A549 (cell line): ENCODE measurements around the gene PHF2. TPM values are rescaled to one million over a fixed set of nuclear protein-coding genes. Genes with fewer than 3 reads are reported as not detected.

ENCODE experiments used
- ATAC-seq, 2 experiments: fragments of 200-7000 bp in 1 of 2; fragments of >200 bp in 1 of 2; cut with Nextera tagmentation in 1 of 2; cut with Tn5 transposase in 1 of 2; 3 replicates each; pipeline versions ENCODE4 v1.8.0 to v1.9.1; 2018 to 2020; ENCODE audit warnings: mild to moderate bottlenecking in 1 of 2, moderate library complexity in 1 of 2
- CTCF ChIA-PET: fragments of 300-600 bp; sonication (Branson Sonifier 250); formaldehyde crosslinking; extraction: SDS; loops from one replicate; lab custom pipeline; 2021; ENCODE audit warnings: antibody characterized with exemption, inconsistent platforms; lab: Yijun Ruan, JAX
- POLR2A ChIA-PET: fragments of 350-600 bp; formaldehyde crosslinking; extraction: SDS; loops from one replicate; lab custom pipeline; 2021; ENCODE audit warnings: antibody characterized with exemption, inconsistent platforms; lab: Yijun Ruan, JAX
- DNase-seq, 2 experiments: peaks; one replicate each; pipeline versions ENCODE4 v3.0.0 to v3.0.0-alpha.2; 2011 to 2016; ENCODE audit warnings: low read depth in 1 of 2, low spot score in 1 of 2
- FAIRE-seq: peaks from 2 replicates; lab custom pipeline; 2011; peaks lifted over from hg19 to GRCh38; lab: Jason Lieb, UNC
- H3K27ac ChIP-seq, 2 experiments: fragments of >200 bp; sonication (Bioruptor Twin); formaldehyde crosslinking; 3 replicates each; pipeline ENCODE4 v1.5.1; 2016 to 2017
- H3K4me1 ChIP-seq: fragments of >200 bp; sonication (Bioruptor Twin); formaldehyde crosslinking; 3 replicates; pipeline ENCODE4 v1.6.1; 2016
- H3K4me2 ChIP-seq: fragments of >200 bp; sonication (Bioruptor Twin); formaldehyde crosslinking; 3 replicates; pipeline ENCODE4 v1.6.1; 2016
- H3K4me3 ChIP-seq: fragments of >200 bp; sonication (Bioruptor Twin); formaldehyde crosslinking; 3 replicates; pipeline ENCODE4 v1.5.1; 2016
- H3K9me3 ChIP-seq: fragments of >200 bp; sonication (Bioruptor Twin); formaldehyde crosslinking; 3 replicates; pipeline ENCODE4 v1.6.1; 2016
- CBX2 ChIP-seq: fragments of 200-600 bp; sonication (generic); IDR thresholded peaks from 2 replicates; pipeline ENCODE4 v1.6.1; 2016; ENCODE audit warnings: low read depth, mild to moderate bottlenecking, borderline replicate concordance
- CBX8 ChIP-seq: fragments of 200-600 bp; sonication (generic); IDR thresholded peaks from 2 replicates; pipeline ENCODE4 v1.6.1; 2016
- EHF ChIP-seq: fragments of 250-450 bp; sonication (Bioruptor Pico); IDR thresholded peaks from 2 replicates; pipeline ENCODE4 v1.5.0; 2020; ENCODE audit warnings: mild to moderate bottlenecking
- HEYL ChIP-seq: fragments of 250-450 bp; sonication (Bioruptor Pico); IDR thresholded peaks from 2 replicates; pipeline ENCODE4 v1.8.0; 2021; ENCODE audit warnings: mild to moderate bottlenecking, moderate library complexity
- HOXA7 ChIP-seq: fragments of 250-450 bp; sonication (Bioruptor Pico); IDR thresholded peaks from 2 replicates; pipeline ENCODE4 v1.5.0; 2020; ENCODE audit warnings: mild to moderate bottlenecking, moderate library complexity
- HOXB5 ChIP-seq: fragments of 250-450 bp; sonication (Bioruptor Pico); IDR thresholded peaks from 2 replicates; pipeline ENCODE4 v1.5.0; 2020; ENCODE audit warnings: mild to moderate bottlenecking, moderate library complexity
- MAFK ChIP-seq: fragments of 450-650 bp; IDR thresholded peaks from 2 replicates; pipeline ENCODE4 v1.6.1; 2014; ENCODE audit not compliant: partially characterized antibody
- MAZ ChIP-seq: fragments of 150-350 bp; IDR thresholded peaks from 2 replicates; pipeline ENCODE4 v1.6.1; 2014; ENCODE audit warnings: antibody characterized with exemption, low read depth, low read length, borderline replicate concordance
- NR3C1 ChIP-seq: fragments of >200 bp; sonication (Bioruptor Twin); formaldehyde crosslinking; IDR thresholded peaks from 3 replicates; pipeline ENCODE4 v1.6.1; 2017
- PHF8 ChIP-seq: fragments of 200-600 bp; sonication (generic); IDR thresholded peaks from 2 replicates; pipeline ENCODE4 v1.6.1; 2016; ENCODE audit warnings: low read depth, mild to moderate bottlenecking, antibody characterized with exemption, moderate library complexity, borderline replicate concordance
- POLR2A ChIP-seq: IDR thresholded peaks from 2 replicates; pipeline ENCODE4 v1.6.1; 2012; ENCODE audit warnings: mild to moderate bottlenecking, low read length
- WGBS: methylation state at CpG from one replicate; pipeline ENCODE4 v1.1.6; 2017; ENCODE audit errors: missing lambda C conversion rate; 5-methylcytosine and 5-hydroxymethylcytosine counted together
- polyA plus RNA-seq, 4 experiments: library from polyadenylated mRNA; depleted of rRNA in 3 of 4; stranded (reverse); fragments of >200 nt; fragmentation: RNase III in 1 of 4; extraction: RNeasy Plus Mini Kit Qiagen cat#74134 plus additional on column Dnase treatment in 1 of 4; gene quantifications; 2 replicates in 3 of 4; 3 replicates in 1 of 4; pipeline ENCODE4 v1.2.3, GENCODE V29; 2011 to 2017
- TF ChIP-seq, protein P1 (sequence below): fragments of 200-600 bp; sonication (generic); IDR thresholded peaks from 2 replicates; pipeline ENCODE4 v1.6.1; 2016; ENCODE audit warnings: antibody characterized with exemption, mild to moderate bottlenecking, moderate library complexity
- TF ChIP-seq, protein P2 (sequence below): IDR thresholded peaks from 2 replicates; pipeline ENCODE4 v1.6.1; 2012; ENCODE audit warnings: low read depth, borderline replicate concordance
- TF ChIP-seq, protein P3 (sequence below): fragments of >200 bp; sonication (Bioruptor Twin); formaldehyde crosslinking; IDR thresholded peaks from 3 replicates; pipeline ENCODE4 v1.6.1; 2016
- TF ChIP-seq, protein P4 (sequence below): fragments of 150-350 bp; IDR thresholded peaks from 2 replicates; pipeline ENCODE4 v1.6.1; 2014; ENCODE audit warnings: low read depth, mild to moderate bottlenecking, low read length
- TF ChIP-seq, protein P5 (sequence below): fragments of 250-450 bp; sonication (Bioruptor Pico); IDR thresholded peaks from 2 replicates; pipeline ENCODE4 v1.5.0; 2021; ENCODE audit warnings: mild to moderate bottlenecking, moderate library complexity, borderline replicate concordance
- TF ChIP-seq, protein P6 (sequence below): IDR thresholded peaks from 2 replicates; pipeline ENCODE4 v1.6.1; 2012

Gene PHF2
- polyA plus RNA-seq, 2 of the 4 experiments (the other 2 are of a cell fraction) = 9.6 to 12.2 TPM

DNA sequence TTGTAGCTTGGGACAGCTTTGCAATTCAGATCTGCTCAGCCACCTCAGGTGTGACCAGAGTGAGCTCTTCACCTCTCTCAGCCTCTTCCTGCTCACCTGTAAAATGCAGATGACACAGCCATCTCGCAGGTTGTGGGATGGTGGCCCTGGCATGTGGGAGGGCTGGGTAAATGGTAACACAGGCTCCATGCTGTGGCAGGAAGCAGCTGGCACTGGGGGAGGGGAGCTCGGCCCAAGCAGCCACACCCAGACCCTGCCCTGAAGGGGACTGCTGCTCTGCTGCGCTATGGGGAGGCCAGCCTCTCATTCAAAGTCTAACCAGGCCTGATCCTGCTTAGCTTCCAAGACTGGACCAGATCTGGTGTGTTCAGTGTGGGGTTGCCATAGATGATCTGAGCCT lies 24.1 kb downstream of the PHF2 start:
- CTCF ChIA-PET = interaction anchor here (1.0 kb wide), 1 partner anchor 226 kb away, joined by 4 read pairs; no protein-coding TSS in a partner anchor
- H3K27ac ChIP-seq = no peak overlapping the region
- 45% methylated on average over 1 of the region's 3 CpGs for WGBS
- no peak for FAIRE-seq
- TF ChIP-seq, protein P1, sequence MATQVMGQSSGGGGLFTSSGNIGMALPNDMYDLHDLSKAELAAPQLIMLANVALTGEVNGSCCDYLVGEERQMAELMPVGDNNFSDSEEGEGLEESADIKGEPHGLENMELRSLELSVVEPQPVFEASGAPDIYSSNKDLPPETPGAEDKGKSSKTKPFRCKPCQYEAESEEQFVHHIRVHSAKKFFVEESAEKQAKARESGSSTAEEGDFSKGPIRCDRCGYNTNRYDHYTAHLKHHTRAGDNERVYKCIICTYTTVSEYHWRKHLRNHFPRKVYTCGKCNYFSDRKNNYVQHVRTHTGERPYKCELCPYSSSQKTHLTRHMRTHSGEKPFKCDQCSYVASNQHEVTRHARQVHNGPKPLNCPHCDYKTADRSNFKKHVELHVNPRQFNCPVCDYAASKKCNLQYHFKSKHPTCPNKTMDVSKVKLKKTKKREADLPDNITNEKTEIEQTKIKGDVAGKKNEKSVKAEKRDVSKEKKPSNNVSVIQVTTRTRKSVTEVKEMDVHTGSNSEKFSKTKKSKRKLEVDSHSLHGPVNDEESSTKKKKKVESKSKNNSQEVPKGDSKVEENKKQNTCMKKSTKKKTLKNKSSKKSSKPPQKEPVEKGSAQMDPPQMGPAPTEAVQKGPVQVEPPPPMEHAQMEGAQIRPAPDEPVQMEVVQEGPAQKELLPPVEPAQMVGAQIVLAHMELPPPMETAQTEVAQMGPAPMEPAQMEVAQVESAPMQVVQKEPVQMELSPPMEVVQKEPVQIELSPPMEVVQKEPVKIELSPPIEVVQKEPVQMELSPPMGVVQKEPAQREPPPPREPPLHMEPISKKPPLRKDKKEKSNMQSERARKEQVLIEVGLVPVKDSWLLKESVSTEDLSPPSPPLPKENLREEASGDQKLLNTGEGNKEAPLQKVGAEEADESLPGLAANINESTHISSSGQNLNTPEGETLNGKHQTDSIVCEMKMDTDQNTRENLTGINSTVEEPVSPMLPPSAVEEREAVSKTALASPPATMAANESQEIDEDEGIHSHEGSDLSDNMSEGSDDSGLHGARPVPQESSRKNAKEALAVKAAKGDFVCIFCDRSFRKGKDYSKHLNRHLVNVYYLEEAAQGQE = no peak
- TF ChIP-seq, protein P2, sequence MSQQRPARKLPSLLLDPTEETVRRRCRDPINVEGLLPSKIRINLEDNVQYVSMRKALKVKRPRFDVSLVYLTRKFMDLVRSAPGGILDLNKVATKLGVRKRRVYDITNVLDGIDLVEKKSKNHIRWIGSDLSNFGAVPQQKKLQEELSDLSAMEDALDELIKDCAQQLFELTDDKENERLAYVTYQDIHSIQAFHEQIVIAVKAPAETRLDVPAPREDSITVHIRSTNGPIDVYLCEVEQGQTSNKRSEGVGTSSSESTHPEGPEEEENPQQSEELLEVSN = no peak
- TF ChIP-seq MAZ (no peak), CBX2 (no peak), EHF (CRISPR knock-in tag) (no peak), HEYL (CRISPR knock-in tag) (no peak), NR3C1 (no peak), HOXA7 (no peak)
- TF ChIP-seq, protein P3, sequence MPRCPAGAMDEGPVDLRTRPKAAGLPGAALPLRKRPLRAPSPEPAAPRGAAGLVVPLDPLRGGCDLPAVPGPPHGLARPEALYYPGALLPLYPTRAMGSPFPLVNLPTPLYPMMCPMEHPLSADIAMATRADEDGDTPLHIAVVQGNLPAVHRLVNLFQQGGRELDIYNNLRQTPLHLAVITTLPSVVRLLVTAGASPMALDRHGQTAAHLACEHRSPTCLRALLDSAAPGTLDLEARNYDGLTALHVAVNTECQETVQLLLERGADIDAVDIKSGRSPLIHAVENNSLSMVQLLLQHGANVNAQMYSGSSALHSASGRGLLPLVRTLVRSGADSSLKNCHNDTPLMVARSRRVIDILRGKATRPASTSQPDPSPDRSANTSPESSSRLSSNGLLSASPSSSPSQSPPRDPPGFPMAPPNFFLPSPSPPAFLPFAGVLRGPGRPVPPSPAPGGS = no peak
- TF ChIP-seq, all 56 proteins: peak for 0
- 0 out of 3 replicates have a peak, but pooled peaks cover 5% of the 10 kb centered on the region for H3K4me1 ChIP-seq
- POLR2A ChIA-PET = no interaction called here
- no peaks in the 10 kb centered on the region for H3K9me3 ChIP-seq
- DNase-seq (no peak), ATAC-seq (no peak; a peak in 1 of 6 replicates)
- H3K4me2 ChIP-seq = no peak overlapping the region
- H3K4me3 ChIP-seq = no peak overlapping the region

DNA sequence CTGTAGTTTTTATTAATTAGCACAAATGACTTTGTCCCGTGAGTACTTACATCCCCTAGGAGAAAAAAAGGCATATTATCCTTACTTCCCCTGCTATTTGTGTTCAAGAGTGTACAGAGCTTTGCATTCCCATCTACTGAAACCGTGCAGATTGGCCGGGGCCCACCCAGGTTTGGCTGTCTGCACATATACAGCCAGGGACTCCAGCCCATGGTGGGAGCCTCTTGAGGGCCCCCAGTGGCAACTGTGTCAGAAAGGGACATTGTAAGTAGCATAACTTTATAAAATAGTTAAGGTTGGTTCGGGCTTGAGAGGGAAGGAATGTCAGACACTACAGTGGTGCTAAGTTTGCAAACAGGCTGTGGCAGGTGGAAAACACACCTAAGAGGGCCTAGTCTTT lies 24.7 kb downstream of the PHF2 start:
- ATAC-seq = no peak
- H3K9me3 ChIP-seq = no peaks in the 10 kb centered on the region; the same call in 2 of the 3 replicates
- POLR2A ChIA-PET = no interaction called here
- WGBS = 85% methylated on average over 4 of the region's 4 CpGs
- CTCF ChIA-PET = interaction anchor here (1.0 kb wide), 1 partner anchor 226 kb away, joined by 4 read pairs; no protein-coding TSS in a partner anchor
- DNase-seq = no peak
- no peak for FAIRE-seq
- no peak overlapping the region for H3K4me3 ChIP-seq
- H3K27ac ChIP-seq = no peak overlapping the region
- no peak overlapping the region for H3K4me2 ChIP-seq
- TF ChIP-seq, protein P4, sequence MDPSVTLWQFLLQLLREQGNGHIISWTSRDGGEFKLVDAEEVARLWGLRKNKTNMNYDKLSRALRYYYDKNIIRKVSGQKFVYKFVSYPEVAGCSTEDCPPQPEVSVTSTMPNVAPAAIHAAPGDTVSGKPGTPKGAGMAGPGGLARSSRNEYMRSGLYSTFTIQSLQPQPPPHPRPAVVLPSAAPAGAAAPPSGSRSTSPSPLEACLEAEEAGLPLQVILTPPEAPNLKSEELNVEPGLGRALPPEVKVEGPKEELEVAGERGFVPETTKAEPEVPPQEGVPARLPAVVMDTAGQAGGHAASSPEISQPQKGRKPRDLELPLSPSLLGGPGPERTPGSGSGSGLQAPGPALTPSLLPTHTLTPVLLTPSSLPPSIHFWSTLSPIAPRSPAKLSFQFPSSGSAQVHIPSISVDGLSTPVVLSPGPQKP = no peak
- no peak for TF ChIP-seq CBX8
- TF ChIP-seq, protein P5, sequence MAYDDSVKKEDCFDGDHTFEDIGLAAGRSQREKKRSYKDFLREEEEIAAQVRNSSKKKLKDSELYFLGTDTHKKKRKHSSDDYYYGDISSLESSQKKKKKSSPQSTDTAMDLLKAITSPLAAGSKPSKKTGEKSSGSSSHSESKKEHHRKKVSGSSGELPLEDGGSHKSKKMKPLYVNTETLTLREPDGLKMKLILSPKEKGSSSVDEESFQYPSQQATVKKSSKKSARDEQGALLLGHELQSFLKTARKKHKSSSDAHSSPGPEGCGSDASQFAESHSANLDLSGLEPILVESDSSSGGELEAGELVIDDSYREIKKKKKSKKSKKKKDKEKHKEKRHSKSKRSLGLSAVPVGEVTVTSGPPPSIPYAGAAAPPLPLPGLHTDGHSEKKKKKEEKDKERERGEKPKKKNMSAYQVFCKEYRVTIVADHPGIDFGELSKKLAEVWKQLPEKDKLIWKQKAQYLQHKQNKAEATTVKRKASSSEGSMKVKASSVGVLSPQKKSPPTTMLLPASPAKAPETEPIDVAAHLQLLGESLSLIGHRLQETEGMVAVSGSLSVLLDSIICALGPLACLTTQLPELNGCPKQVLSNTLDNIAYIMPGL = no peak
- no peak for TF ChIP-seq POLR2A
- TF ChIP-seq HEYL (CRISPR knock-in tag) = no peak
- TF ChIP-seq MAFK = no peak
- TF ChIP-seq HOXB5 (CRISPR knock-in tag) = no peak
- TF ChIP-seq, protein P6, sequence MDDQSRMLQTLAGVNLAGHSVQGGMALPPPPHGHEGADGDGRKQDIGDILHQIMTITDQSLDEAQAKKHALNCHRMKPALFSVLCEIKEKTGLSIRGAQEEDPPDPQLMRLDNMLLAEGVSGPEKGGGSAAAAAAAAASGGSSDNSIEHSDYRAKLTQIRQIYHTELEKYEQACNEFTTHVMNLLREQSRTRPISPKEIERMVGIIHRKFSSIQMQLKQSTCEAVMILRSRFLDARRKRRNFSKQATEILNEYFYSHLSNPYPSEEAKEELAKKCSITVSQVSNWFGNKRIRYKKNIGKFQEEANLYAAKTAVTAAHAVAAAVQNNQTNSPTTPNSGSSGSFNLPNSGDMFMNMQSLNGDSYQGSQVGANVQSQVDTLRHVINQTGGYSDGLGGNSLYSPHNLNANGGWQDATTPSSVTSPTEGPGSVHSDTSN = no peak
- TF ChIP-seq PHF8 = no peak
- TF ChIP-seq, all 56 proteins: peak for 0
- 0 out of 3 replicates have a peak, but pooled peaks cover 5% of the 10 kb centered on the region for H3K4me1 ChIP-seq
